CD4-positive, CD25-positive, alpha-beta regulatory T cell (primary cell): ENCODE measurements around the gene MED28. TPM values are rescaled to one million over a fixed set of nuclear protein-coding genes. Genes with fewer than 3 reads are reported as not detected.

Experiments used
- ATAC-seq, 2 donors: fragments of 150-1000 bp; cut with Tn5 transposase; one replicate each; pipeline ENCODE4 v1.10.0; 2021; ENCODE audit warnings: low read depth in 2 of 2, moderate number of reproducible peaks in 2 of 2, moderate library complexity in 1 of 2
- DNase-seq, 3 donors: peaks; one replicate each; pipeline versions ENCODE4 v3.0.0 to v3.0.0-alpha.2; 2012 to 2022; ENCODE audit warnings: mixed read lengths in 1 of 3
- H3K27ac ChIP-seq: one replicate; pipeline ENCODE4 v1.7.0; 2013; ENCODE audit warnings: mild to moderate bottlenecking, low read length; ENCODE audit not compliant: insufficient read depth, poor library complexity, severe bottlenecking
- H3K27me3 ChIP-seq: one replicate; pipeline ENCODE4 v1.7.0; 2013; ENCODE audit warnings: low read length; ENCODE audit not compliant: control insufficient read depth, insufficient read depth
- H3K36me3 ChIP-seq: one replicate; pipeline ENCODE4 v1.7.0; 2013; ENCODE audit warnings: mild to moderate bottlenecking, low read length, moderate library complexity; ENCODE audit not compliant: control insufficient read depth, insufficient read depth
- H3K4me1 ChIP-seq: 2 replicates; pipeline ENCODE4 v1.7.0; 2013; ENCODE audit warnings: mild to moderate bottlenecking, low read length; ENCODE audit not compliant: insufficient read depth, control insufficient read depth, poor library complexity, severe bottlenecking
- H3K4me3 ChIP-seq: one replicate; pipeline ENCODE4 v1.7.0; 2013; ENCODE audit warnings: low read depth, mild to moderate bottlenecking, low read length, moderate library complexity
- H3K9me3 ChIP-seq, 2 experiments: 1 replicate in 1 of 2; 2 replicates in 1 of 2; pipeline ENCODE4 v1.7.0; 2013; ENCODE audit warnings: low read length in 2 of 2, mild to moderate bottlenecking in 1 of 2, moderate library complexity in 1 of 2; ENCODE audit not compliant: control insufficient read depth in 2 of 2
- H3K27ac Mint-ChIP-seq, 3 donors: one replicate each; pipeline ENCODE4 v1.8.0; 2020 to 2022; ENCODE audit warnings: mild to moderate bottlenecking in 3 of 3, mixed read lengths in 3 of 3, moderate library complexity in 2 of 3
- H3K27me3 Mint-ChIP-seq: one replicate; pipeline ENCODE4 v1.8.0; 2022; ENCODE audit warnings: mild to moderate bottlenecking, mixed read lengths
- H3K36me3 Mint-ChIP-seq: one replicate; pipeline ENCODE4 v1.8.0; 2020; ENCODE audit warnings: mixed read lengths
- H3K4me1 Mint-ChIP-seq, 4 donors: one replicate each; pipeline ENCODE4 v1.8.0; 2020 to 2022; ENCODE audit warnings: mixed read lengths in 4 of 4, mild to moderate bottlenecking in 1 of 4
- H3K4me3 Mint-ChIP-seq, 4 donors: one replicate each; pipeline ENCODE4 v1.8.0; 2020 to 2022; ENCODE audit warnings: mild to moderate bottlenecking in 4 of 4, mixed read lengths in 4 of 4, moderate library complexity in 3 of 4
- H3K9me3 Mint-ChIP-seq, 7 donors: one replicate each; pipeline ENCODE4 v1.8.0; 2020 to 2022; ENCODE audit warnings: mixed read lengths in 7 of 7, mild to moderate bottlenecking in 3 of 7, moderate library complexity in 2 of 7
- polyA plus RNA-seq, 4 donors: library from polyadenylated mRNA; unstranded; fragments of 300-500 nt; fragmentation: Illumina TruSeq; gene quantifications; one replicate each; pipeline ENCODE4 v1.2.3, GENCODE V29; 2021
- total RNA-seq: library from RNA; stranded (reverse); gene quantifications from one replicate; pipeline ENCODE4 v1.2.3, GENCODE V29; 2022

Gene MED28
- total and polyA plus RNA-seq, 5 donors from 2014 or later, result 32.8 to 61.6 (median 45.4) TPM

GRCh38 chr4:17667253-17667652, 52.8 kb downstream of the MED28 start:
- Histone ChIP-seq H3K9me3 (peaks cover 0 to 8% of the 10 kb centered on the region in 2 experiments), H3K4me3 (no peak overlapping the region), H3K36me3 (no peaks in the 10 kb centered on the region), H3K4me1 (no peaks in the 10 kb centered on the region), H3K27me3 (peaks cover 9% of the 10 kb centered on the region), H3K27ac (no peak overlapping the region)
- H3K27me3 Mint-ChIP-seq, result peaks cover 8% of the 10 kb centered on the region
- no peak overlapping the region for H3K4me3 Mint-ChIP-seq
- DNase-seq (no peak), ATAC-seq (no peak)
- no peak overlapping the region for H3K27ac Mint-ChIP-seq
- H3K9me3 Mint-ChIP-seq, result peaks cover 0 to 11% (median 2%) of the 10 kb centered on the region in 7 donors
- no peaks in the 10 kb centered on the region for H3K36me3 Mint-ChIP-seq
- no peaks in the 10 kb centered on the region for H3K4me1 Mint-ChIP-seq

- Histone ChIP-seq H3K4me3 (no peak overlapping the region), H3K36me3 (no peaks in the 10 kb centered on the region), H3K27ac (no peak overlapping the region), H3K27me3 (peaks cover 9% of the 10 kb centered on the region), H3K4me1 (no peaks in the 10 kb centered on the region), H3K9me3 (peaks cover 0 to 8% of the 10 kb centered on the region in 2 experiments)
- H3K4me1 Mint-ChIP-seq, result no peaks in the 10 kb centered on the region
- no peaks in the 10 kb centered on the region for H3K36me3 Mint-ChIP-seq
- peaks cover 0 to 14% (median 2%) of the 10 kb centered on the region in 7 donors for H3K9me3 Mint-ChIP-seq
- H3K27ac Mint-ChIP-seq, result no peak overlapping the region
- peaks cover 11% of the 10 kb centered on the region for H3K27me3 Mint-ChIP-seq
- ATAC-seq (no peak), DNase-seq (no peak)
- no peak overlapping the region for H3K4me3 Mint-ChIP-seq
Observed at GRCh38 chr4:17667653-17668201, 53.3 kb downstream of the MED28 start.

- Histone ChIP-seq H3K27me3 (peaks cover 15% of the 10 kb centered on the region), H3K27ac (no peak overlapping the region), H3K4me1 (no peaks in the 10 kb centered on the region), H3K4me3 (no peak overlapping the region), H3K36me3 (no peaks in the 10 kb centered on the region), H3K9me3 (peaks cover 0 to 8% of the 10 kb centered on the region in 2 experiments)
- Mint-ChIP-seq H3K9me3 (peaks cover 0 to 23% (median 8%) of the 10 kb centered on the region in 7 donors), H3K27ac (no peak overlapping the region), H3K4me1 (no peaks in the 10 kb centered on the region), H3K4me3 (no peak overlapping the region), H3K36me3 (no peaks in the 10 kb centered on the region), H3K27me3 (peaks cover 11% of the 10 kb centered on the region)
- ATAC-seq (no peak), DNase-seq (no peak)
Observed at GRCh38 chr4:17670423-17670822, 56.0 kb downstream of the MED28 start.

- peak in 1 of 2 donors; percentile 37 for ATAC-seq
Observed at GRCh38 chr4:17680559-17681280, 66.3 kb downstream of the MED28 start.

GRCh38 chr4:17681281-17682221, 67.1 kb downstream of the MED28 start:
- Histone ChIP-seq H3K4me1 (no peaks in the 10 kb centered on the region), H3K36me3 (no peaks in the 10 kb centered on the region), H3K4me3 (no peak overlapping the region), H3K27me3 (no peaks in the 10 kb centered on the region), H3K9me3 (no peaks in the 10 kb centered on the region), H3K27ac (no peak overlapping the region)
- peaks cover 5% of the 10 kb centered on the region for H3K27me3 Mint-ChIP-seq
- peaks cover 0 to 1% (median 0%) of the 10 kb centered on the region in 7 donors for H3K9me3 Mint-ChIP-seq
- ATAC-seq (no peak), DNase-seq (no peak)
- H3K27ac Mint-ChIP-seq, result no peak overlapping the region
- no peaks in the 10 kb centered on the region for H3K36me3 Mint-ChIP-seq
- no peak overlapping the region for H3K4me3 Mint-ChIP-seq
- no peaks in the 10 kb centered on the region for H3K4me1 Mint-ChIP-seq

More at GRCh38 chr4:17680559-17681280, 66.3 kb downstream of the MED28 start:
- Histone ChIP-seq H3K4me3 (no peak overlapping the region), H3K9me3 (no peaks in the 10 kb centered on the region), H3K27me3 (no peaks in the 10 kb centered on the region), H3K27ac (no peak overlapping the region), H3K36me3 (no peaks in the 10 kb centered on the region), H3K4me1 (no peaks in the 10 kb centered on the region)
- no peaks in the 10 kb centered on the region for H3K36me3 Mint-ChIP-seq
- no peak overlapping the region for H3K27ac Mint-ChIP-seq
- DNase-seq, result no peak
- no peaks in the 10 kb centered on the region for H3K4me1 Mint-ChIP-seq
- H3K27me3 Mint-ChIP-seq, result peaks cover 8% of the 10 kb centered on the region
- no peak overlapping the region for H3K4me3 Mint-ChIP-seq
- peaks cover 0 to 1% (median 0%) of the 10 kb centered on the region in 7 donors for H3K9me3 Mint-ChIP-seq

- H3K36me3 ChIP-seq, result no peaks in the 10 kb centered on the region
- H3K27ac ChIP-seq, result no peak overlapping the region
- H3K27me3 Mint-ChIP-seq, result peaks cover 2% of the 10 kb centered on the region
- H3K9me3 ChIP-seq, result no peaks in the 10 kb centered on the region
- no peaks in the 10 kb centered on the region for H3K4me1 ChIP-seq
- no peaks in the 10 kb centered on the region for H3K4me1 Mint-ChIP-seq
- no peak for ATAC-seq
- no peak overlapping the region for H3K27ac Mint-ChIP-seq
- no peak overlapping the region for H3K4me3 Mint-ChIP-seq
- no peak overlapping the region for H3K4me3 ChIP-seq
- no peaks in the 10 kb centered on the region for H3K27me3 ChIP-seq
- H3K9me3 Mint-ChIP-seq, result peaks cover 0 to 1% (median 0%) of the 10 kb centered on the region in 7 donors
- no peaks in the 10 kb centered on the region for H3K36me3 Mint-ChIP-seq
- no peak for DNase-seq
Observed at GRCh38 chr4:17682222-17682566, 67.8 kb downstream of the MED28 start.
